HEK293 (cell line): ENCODE data around the gene HES7.

Experiments used
- BCL11B ChIP-seq: fragments of 450-650 bp; formaldehyde crosslinking; IDR thresholded peaks from 2 replicates; pipeline ENCODE4 v1.5.1; 2016; ENCODE audit warnings: low read depth, missing biosample characterization, missing genetic modification characterization
- EGR2 ChIP-seq: fragments of 450-650 bp; formaldehyde crosslinking; IDR thresholded peaks from 2 replicates; pipeline ENCODE4 v1.5.1; 2016; ENCODE audit warnings: low read depth, missing biosample characterization, missing genetic modification characterization
- GFI1B ChIP-seq: fragments of 450-650 bp; formaldehyde crosslinking; IDR thresholded peaks from 2 replicates; pipeline ENCODE4 v1.5.1; 2016; ENCODE audit warnings: missing biosample characterization, missing genetic modification characterization
- GLIS1 ChIP-seq: fragments of 450-650 bp; formaldehyde crosslinking; IDR thresholded peaks from 2 replicates; pipeline ENCODE4 v1.5.1; 2016; ENCODE audit warnings: missing biosample characterization, missing genetic modification characterization
- GLIS2 ChIP-seq: fragments of 450-650 bp; formaldehyde crosslinking; IDR thresholded peaks from 2 replicates; pipeline ENCODE4 v1.5.1; 2016; ENCODE audit warnings: missing biosample characterization, missing genetic modification characterization
- HOXA7 ChIP-seq: sonication (generic); formaldehyde crosslinking; IDR thresholded peaks from 2 replicates; pipeline ENCODE4 v1.8.1; 2022; ENCODE audit warnings: missing genetic modification reagents, borderline replicate concordance
- PRDM1 ChIP-seq: fragments of 450-650 bp; formaldehyde crosslinking; IDR thresholded peaks from 2 replicates; pipeline ENCODE4; 2016; ENCODE audit warnings: missing biosample characterization, missing genetic modification characterization
- REPIN1 ChIP-seq: fragments of 450-650 bp; formaldehyde crosslinking; IDR thresholded peaks from 2 replicates; pipeline ENCODE4 v1.5.1; 2017; ENCODE audit warnings: missing biosample characterization, missing genetic modification characterization, low read depth
- SALL2 ChIP-seq: fragments of 450-650 bp; formaldehyde crosslinking; IDR thresholded peaks from 2 replicates; pipeline ENCODE4 v1.5.0; 2017; ENCODE audit warnings: missing biosample characterization, mild to moderate bottlenecking, missing genetic modification characterization, borderline replicate concordance
- ZBTB1 ChIP-seq: fragments of 450-650 bp; formaldehyde crosslinking; IDR thresholded peaks from 2 replicates; pipeline ENCODE4 v1.5.1; 2016; ENCODE audit warnings: missing biosample characterization, missing genetic modification characterization
- ZBTB20 ChIP-seq: fragments of 450-650 bp; formaldehyde crosslinking; IDR thresholded peaks from 2 replicates; pipeline ENCODE4 v1.5.1; 2016; ENCODE audit warnings: missing biosample characterization, missing genetic modification characterization
- ZBTB21 ChIP-seq: fragments of 450-650 bp; formaldehyde crosslinking; IDR thresholded peaks from 2 replicates; pipeline ENCODE4 v1.5.1; 2017; ENCODE audit warnings: missing biosample characterization, missing genetic modification characterization
- ZBTB8A ChIP-seq: fragments of 450-650 bp; formaldehyde crosslinking; IDR thresholded peaks from 2 replicates; pipeline ENCODE4 v1.5.1; 2016; ENCODE audit warnings: missing biosample characterization, missing genetic modification characterization
- ZFP69B ChIP-seq: fragments of 450-650 bp; formaldehyde crosslinking; IDR thresholded peaks from 2 replicates; pipeline ENCODE4 v1.5.1; 2016; ENCODE audit warnings: missing biosample characterization, missing genetic modification characterization
- ZNF114 ChIP-seq: fragments of 450-650 bp; formaldehyde crosslinking; IDR thresholded peaks from 2 replicates; pipeline ENCODE4 v1.5.0; 2017; ENCODE audit warnings: missing biosample characterization, missing genetic modification characterization
- ZNF140 ChIP-seq: fragments of 450-650 bp; formaldehyde crosslinking; IDR thresholded peaks from 2 replicates; pipeline ENCODE4 v1.5.1; 2016; ENCODE audit warnings: missing biosample characterization, missing genetic modification characterization
- ZNF19 ChIP-seq: fragments of 450-650 bp; formaldehyde crosslinking; IDR thresholded peaks from 2 replicates; pipeline ENCODE4; 2016; ENCODE audit warnings: missing biosample characterization, missing genetic modification characterization, low read depth
- ZNF354C ChIP-seq: fragments of 450-650 bp; formaldehyde crosslinking; IDR thresholded peaks from 2 replicates; pipeline ENCODE4 v1.5.1; 2016; ENCODE audit warnings: missing biosample characterization, missing genetic modification characterization, low read depth, borderline replicate concordance
- ZNF404 ChIP-seq: fragments of 450-650 bp; formaldehyde crosslinking; IDR thresholded peaks from 2 replicates; pipeline ENCODE4 v1.5.1; 2017; ENCODE audit warnings: missing biosample characterization, missing genetic modification characterization
- ZNF510 ChIP-seq: fragments of 450-650 bp; formaldehyde crosslinking; IDR thresholded peaks from 2 replicates; pipeline ENCODE4 v1.5.1; 2018; ENCODE audit warnings: mild to moderate bottlenecking, missing genetic modification characterization, missing biosample characterization; ENCODE audit not compliant: insufficient replicate concordance
- ZNF529 ChIP-seq: fragments of 450-650 bp; formaldehyde crosslinking; IDR thresholded peaks from 2 replicates; pipeline ENCODE4 v1.5.1; 2017; ENCODE audit warnings: missing genetic modification characterization, missing biosample characterization; ENCODE audit not compliant: insufficient replicate concordance
- ZNF621 ChIP-seq: fragments of 450-650 bp; formaldehyde crosslinking; IDR thresholded peaks from 2 replicates; pipeline ENCODE4 v1.5.1; 2017; ENCODE audit warnings: missing biosample characterization, missing genetic modification characterization
- ZNF654 ChIP-seq: fragments of 450-650 bp; formaldehyde crosslinking; IDR thresholded peaks from 2 replicates; pipeline ENCODE4 v1.5.1; 2016; ENCODE audit warnings: low read depth, missing biosample characterization, missing genetic modification characterization
- ZNF843 ChIP-seq: fragments of 450-650 bp; formaldehyde crosslinking; IDR thresholded peaks from 2 replicates; pipeline ENCODE4 v1.5.1; 2016; ENCODE audit warnings: missing biosample characterization, missing genetic modification characterization
- ZSCAN23 ChIP-seq: fragments of 450-650 bp; formaldehyde crosslinking; IDR thresholded peaks from 2 replicates; pipeline ENCODE4 v1.5.1; 2016; ENCODE audit warnings: missing biosample characterization, missing genetic modification characterization
- TF ChIP-seq, protein P1 (sequence below): fragments of 450-650 bp; formaldehyde crosslinking; IDR thresholded peaks from 2 replicates; pipeline ENCODE4 v1.5.1; 2016; ENCODE audit warnings: missing biosample characterization, missing genetic modification characterization, low read depth
- TF ChIP-seq, protein P2 (sequence below): fragments of 450-650 bp; formaldehyde crosslinking; IDR thresholded peaks from 2 replicates; pipeline ENCODE4 v1.5.1; 2016; ENCODE audit warnings: missing biosample characterization, missing genetic modification characterization
- TF ChIP-seq, protein P3 (sequence below): fragments of 450-650 bp; formaldehyde crosslinking; IDR thresholded peaks from 2 replicates; pipeline ENCODE4 v1.5.1; 2016; ENCODE audit warnings: missing biosample characterization, missing genetic modification characterization
- TF ChIP-seq, protein P4 (sequence below): fragments of 450-650 bp; IDR thresholded peaks from 2 replicates; pipeline ENCODE4 v1.5.1; 2018; ENCODE audit warnings: missing biosample characterization, missing genetic modification characterization
- TF ChIP-seq, protein P5 (sequence below): fragments of 450-650 bp; formaldehyde crosslinking; IDR thresholded peaks from 2 replicates; pipeline ENCODE4 v1.5.1; 2017; ENCODE audit warnings: missing biosample characterization, missing genetic modification characterization

The HES7 gene

DNA sequence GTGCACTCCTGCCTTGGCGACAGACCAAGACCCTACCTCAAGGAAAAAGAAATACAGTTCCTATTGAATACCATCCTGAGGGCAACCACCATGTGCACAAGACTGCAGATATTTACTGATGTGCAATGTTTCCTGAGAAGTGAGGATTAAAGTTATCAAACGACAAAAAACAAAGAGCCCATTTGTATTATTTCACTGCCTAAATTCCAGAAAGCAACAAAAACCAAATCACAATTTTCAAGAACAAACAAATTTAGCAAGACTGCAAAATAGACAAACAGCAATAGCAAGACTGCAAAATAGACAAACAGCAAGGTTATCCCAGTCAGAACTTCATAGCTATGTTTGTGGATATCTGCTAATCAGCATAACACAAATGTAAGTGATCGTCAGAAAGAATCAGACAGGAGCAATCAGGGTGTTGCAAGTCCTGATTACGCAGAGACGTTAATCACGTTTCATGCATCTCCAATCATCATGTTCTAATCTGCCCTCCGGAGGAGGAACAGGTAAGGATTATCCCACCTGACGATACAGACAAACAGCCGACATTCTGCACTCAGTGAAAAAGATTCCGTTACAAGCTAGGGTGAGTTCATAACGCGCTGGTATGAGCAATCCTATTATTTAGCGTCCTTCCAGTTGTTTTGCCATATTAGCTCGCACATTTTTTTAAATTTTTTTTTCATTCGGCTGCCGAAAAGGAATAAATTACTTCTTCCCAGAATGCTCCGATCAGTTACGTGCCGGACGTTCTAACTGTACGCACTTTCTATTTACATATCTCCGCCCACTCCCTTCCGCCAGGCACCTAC lies 49.4 kb upstream of the HES7 start (continued):
- peak; percentile 64; the same call in 1 of the 2 replicates for TF ChIP-seq BCL11B (tag by site-specific recombination)
- TF ChIP-seq REPIN1 (tag by site-specific recombination), result 0 out of 2 replicates have a peak, but pooled peaks have one; percentile 76
- no peak for TF ChIP-seq ZNF354C
- TF ChIP-seq, protein P1, sequence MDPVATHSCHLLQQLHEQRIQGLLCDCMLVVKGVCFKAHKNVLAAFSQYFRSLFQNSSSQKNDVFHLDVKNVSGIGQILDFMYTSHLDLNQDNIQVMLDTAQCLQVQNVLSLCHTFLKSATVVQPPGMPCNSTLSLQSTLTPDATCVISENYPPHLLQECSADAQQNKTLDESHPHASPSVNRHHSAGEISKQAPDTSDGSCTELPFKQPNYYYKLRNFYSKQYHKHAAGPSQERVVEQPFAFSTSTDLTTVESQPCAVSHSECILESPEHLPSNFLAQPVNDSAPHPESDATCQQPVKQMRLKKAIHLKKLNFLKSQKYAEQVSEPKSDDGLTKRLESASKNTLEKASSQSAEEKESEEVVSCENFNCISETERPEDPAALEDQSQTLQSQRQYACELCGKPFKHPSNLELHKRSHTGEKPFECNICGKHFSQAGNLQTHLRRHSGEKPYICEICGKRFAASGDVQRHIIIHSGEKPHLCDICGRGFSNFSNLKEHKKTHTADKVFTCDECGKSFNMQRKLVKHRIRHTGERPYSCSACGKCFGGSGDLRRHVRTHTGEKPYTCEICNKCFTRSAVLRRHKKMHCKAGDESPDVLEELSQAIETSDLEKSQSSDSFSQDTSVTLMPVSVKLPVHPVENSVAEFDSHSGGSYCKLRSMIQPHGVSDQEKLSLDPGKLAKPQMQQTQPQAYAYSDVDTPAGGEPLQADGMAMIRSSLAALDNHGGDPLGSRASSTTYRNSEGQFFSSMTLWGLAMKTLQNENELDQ (tag by site-specific recombination), result no peak
- TF ChIP-seq PRDM1 (tag by site-specific recombination), result peak; percentile 68
- peak; percentile 92; the same call in 1 of the 2 replicates for TF ChIP-seq ZSCAN23 (tag by site-specific recombination)
- no peak for TF ChIP-seq GLIS2
- no peak for TF ChIP-seq ZNF621 (tag by site-specific recombination)
- peak; percentile 98 for TF ChIP-seq GFI1B (tag by site-specific recombination)
- no peak for TF ChIP-seq ZNF529 (tag by site-specific recombination)
- TF ChIP-seq ZNF114 (tag by site-specific recombination), result no peak
- no peak for TF ChIP-seq ZNF510 (tag by site-specific recombination)
- peak; percentile 90 for TF ChIP-seq ZNF843 (tag by site-specific recombination)
- no peak for TF ChIP-seq ZNF19 (tag by site-specific recombination)
- TF ChIP-seq, protein P2, sequence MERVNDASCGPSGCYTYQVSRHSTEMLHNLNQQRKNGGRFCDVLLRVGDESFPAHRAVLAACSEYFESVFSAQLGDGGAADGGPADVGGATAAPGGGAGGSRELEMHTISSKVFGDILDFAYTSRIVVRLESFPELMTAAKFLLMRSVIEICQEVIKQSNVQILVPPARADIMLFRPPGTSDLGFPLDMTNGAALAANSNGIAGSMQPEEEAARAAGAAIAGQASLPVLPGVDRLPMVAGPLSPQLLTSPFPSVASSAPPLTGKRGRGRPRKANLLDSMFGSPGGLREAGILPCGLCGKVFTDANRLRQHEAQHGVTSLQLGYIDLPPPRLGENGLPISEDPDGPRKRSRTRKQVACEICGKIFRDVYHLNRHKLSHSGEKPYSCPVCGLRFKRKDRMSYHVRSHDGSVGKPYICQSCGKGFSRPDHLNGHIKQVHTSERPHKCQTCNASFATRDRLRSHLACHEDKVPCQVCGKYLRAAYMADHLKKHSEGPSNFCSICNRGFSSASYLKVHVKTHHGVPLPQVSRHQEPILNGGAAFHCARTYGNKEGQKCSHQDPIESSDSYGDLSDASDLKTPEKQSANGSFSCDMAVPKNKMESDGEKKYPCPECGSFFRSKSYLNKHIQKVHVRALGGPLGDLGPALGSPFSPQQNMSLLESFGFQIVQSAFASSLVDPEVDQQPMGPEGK (tag by site-specific recombination), result peak; percentile 42; the same call in 1 of the 2 replicates
- TF ChIP-seq ZNF404 (tag by site-specific recombination), result peak; percentile 69; the same call in 1 of the 2 replicates
- TF ChIP-seq ZBTB20, result peak; percentile 93
- peak; percentile 48; the same call in 1 of the 2 replicates for TF ChIP-seq ZBTB1 (tag by site-specific recombination)
- TF ChIP-seq ZFP69B (tag by site-specific recombination), result peak; percentile 84; the same call in 1 of the 2 replicates
- TF ChIP-seq ZNF654 (tag by site-specific recombination), result 0 out of 2 replicates have a peak, but pooled peaks have one; percentile 2
- TF ChIP-seq ZBTB21, result peak; percentile 75; the same call in 1 of the 2 replicates
- TF ChIP-seq, protein P3, sequence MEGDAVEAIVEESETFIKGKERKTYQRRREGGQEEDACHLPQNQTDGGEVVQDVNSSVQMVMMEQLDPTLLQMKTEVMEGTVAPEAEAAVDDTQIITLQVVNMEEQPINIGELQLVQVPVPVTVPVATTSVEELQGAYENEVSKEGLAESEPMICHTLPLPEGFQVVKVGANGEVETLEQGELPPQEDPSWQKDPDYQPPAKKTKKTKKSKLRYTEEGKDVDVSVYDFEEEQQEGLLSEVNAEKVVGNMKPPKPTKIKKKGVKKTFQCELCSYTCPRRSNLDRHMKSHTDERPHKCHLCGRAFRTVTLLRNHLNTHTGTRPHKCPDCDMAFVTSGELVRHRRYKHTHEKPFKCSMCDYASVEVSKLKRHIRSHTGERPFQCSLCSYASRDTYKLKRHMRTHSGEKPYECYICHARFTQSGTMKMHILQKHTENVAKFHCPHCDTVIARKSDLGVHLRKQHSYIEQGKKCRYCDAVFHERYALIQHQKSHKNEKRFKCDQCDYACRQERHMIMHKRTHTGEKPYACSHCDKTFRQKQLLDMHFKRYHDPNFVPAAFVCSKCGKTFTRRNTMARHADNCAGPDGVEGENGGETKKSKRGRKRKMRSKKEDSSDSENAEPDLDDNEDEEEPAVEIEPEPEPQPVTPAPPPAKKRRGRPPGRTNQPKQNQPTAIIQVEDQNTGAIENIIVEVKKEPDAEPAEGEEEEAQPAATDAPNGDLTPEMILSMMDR (tag by site-specific recombination), result no peak
- TF ChIP-seq ZBTB8A (tag by site-specific recombination), result peak; percentile 66
- TF ChIP-seq ZNF140 (tag by site-specific recombination), result no peak
- peak; percentile 37; the same call in 1 of the 2 replicates for TF ChIP-seq GLIS1 (tag by site-specific recombination)
- TF ChIP-seq SALL2 (tag by site-specific recombination), result no peak
- TF ChIP-seq HOXA7, result no peak
- no peak; the same call in 1 of the 2 replicates for TF ChIP-seq EGR2 (tag by site-specific recombination)
- TF ChIP-seq, protein P4, sequence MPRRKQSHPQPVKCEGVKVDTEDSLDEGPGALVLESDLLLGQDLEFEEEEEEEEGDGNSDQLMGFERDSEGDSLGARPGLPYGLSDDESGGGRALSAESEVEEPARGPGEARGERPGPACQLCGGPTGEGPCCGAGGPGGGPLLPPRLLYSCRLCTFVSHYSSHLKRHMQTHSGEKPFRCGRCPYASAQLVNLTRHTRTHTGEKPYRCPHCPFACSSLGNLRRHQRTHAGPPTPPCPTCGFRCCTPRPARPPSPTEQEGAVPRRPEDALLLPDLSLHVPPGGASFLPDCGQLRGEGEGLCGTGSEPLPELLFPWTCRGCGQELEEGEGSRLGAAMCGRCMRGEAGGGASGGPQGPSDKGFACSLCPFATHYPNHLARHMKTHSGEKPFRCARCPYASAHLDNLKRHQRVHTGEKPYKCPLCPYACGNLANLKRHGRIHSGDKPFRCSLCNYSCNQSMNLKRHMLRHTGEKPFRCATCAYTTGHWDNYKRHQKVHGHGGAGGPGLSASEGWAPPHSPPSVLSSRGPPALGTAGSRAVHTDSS (tag by site-specific recombination), result peak; percentile 13; the same call in 1 of the 2 replicates
- TF ChIP-seq, protein P5, sequence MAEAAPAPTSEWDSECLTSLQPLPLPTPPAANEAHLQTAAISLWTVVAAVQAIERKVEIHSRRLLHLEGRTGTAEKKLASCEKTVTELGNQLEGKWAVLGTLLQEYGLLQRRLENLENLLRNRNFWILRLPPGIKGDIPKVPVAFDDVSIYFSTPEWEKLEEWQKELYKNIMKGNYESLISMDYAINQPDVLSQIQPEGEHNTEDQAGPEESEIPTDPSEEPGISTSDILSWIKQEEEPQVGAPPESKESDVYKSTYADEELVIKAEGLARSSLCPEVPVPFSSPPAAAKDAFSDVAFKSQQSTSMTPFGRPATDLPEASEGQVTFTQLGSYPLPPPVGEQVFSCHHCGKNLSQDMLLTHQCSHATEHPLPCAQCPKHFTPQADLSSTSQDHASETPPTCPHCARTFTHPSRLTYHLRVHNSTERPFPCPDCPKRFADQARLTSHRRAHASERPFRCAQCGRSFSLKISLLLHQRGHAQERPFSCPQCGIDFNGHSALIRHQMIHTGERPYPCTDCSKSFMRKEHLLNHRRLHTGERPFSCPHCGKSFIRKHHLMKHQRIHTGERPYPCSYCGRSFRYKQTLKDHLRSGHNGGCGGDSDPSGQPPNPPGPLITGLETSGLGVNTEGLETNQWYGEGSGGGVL (tag by site-specific recombination), result no peak
